BE2C (cell line): ENCODE data around the gene LRBA.

Source experiments
- DNase-seq: peaks from one replicate; pipeline ENCODE4 v3.0.0-alpha.2; 2020
- H3K27me3 ChIP-seq: fragments of 250-450 bp; sonication (Bioruptor Pico); 2 replicates; pipeline ENCODE4 v1.5.1; 2020; ENCODE audit warnings: mild to moderate bottlenecking
- H3K36me3 ChIP-seq: fragments of 250-450 bp; sonication (Bioruptor Pico); 2 replicates; pipeline ENCODE4 v1.5.1; 2020; ENCODE audit warnings: mild to moderate bottlenecking
- H3K4me1 ChIP-seq: fragments of 250-450 bp; sonication (Bioruptor Pico); 2 replicates; pipeline ENCODE4 v1.5.1; 2020
- H3K4me3 ChIP-seq: 2 replicates; pipeline ENCODE4 v1.5.1; 2011; ENCODE audit warnings: low read depth, low read length
- H3K9me3 ChIP-seq: fragments of 250-450 bp; sonication (Bioruptor Pico); 2 replicates; pipeline ENCODE4 v1.5.1; 2020
- TF ChIP-seq, protein P1 (sequence below): IDR thresholded peaks from 2 replicates; pipeline ENCODE4 v1.5.1; 2012; ENCODE audit warnings: mild to moderate bottlenecking, low read depth, low read length

LRBA gene

DNA sequence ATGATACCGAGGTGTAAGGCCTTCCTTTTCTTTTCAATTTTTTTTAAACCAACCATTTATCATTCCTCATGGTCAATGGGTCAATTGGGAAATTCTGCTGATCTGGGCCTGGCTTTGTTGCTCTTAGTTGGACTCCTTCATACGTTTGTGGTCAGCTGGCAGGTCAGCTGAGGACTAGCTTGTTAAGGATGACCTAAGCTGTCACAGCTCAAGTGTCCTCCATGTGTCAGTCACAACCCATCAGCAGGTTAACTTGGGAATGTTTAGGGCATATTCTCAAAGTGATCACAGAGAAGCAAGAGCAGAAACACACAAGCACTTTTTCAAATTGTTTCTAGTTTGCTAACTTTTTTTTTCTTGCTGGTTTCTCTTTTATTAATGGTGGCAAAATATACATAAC is 550.6 kb downstream of the LRBA start:
- no peaks in the 10 kb centered on the region for H3K9me3 ChIP-seq
- no peak for DNase-seq
- H3K27me3 ChIP-seq, result no peaks in the 10 kb centered on the region
- peaks cover 67% of the 10 kb centered on the region for H3K36me3 ChIP-seq
- TF ChIP-seq, protein P1, sequence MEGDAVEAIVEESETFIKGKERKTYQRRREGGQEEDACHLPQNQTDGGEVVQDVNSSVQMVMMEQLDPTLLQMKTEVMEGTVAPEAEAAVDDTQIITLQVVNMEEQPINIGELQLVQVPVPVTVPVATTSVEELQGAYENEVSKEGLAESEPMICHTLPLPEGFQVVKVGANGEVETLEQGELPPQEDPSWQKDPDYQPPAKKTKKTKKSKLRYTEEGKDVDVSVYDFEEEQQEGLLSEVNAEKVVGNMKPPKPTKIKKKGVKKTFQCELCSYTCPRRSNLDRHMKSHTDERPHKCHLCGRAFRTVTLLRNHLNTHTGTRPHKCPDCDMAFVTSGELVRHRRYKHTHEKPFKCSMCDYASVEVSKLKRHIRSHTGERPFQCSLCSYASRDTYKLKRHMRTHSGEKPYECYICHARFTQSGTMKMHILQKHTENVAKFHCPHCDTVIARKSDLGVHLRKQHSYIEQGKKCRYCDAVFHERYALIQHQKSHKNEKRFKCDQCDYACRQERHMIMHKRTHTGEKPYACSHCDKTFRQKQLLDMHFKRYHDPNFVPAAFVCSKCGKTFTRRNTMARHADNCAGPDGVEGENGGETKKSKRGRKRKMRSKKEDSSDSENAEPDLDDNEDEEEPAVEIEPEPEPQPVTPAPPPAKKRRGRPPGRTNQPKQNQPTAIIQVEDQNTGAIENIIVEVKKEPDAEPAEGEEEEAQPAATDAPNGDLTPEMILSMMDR, result no peak
- H3K4me3 ChIP-seq, result no peak overlapping the region
- peaks cover 9% of the 10 kb centered on the region for H3K4me1 ChIP-seq

DNA sequence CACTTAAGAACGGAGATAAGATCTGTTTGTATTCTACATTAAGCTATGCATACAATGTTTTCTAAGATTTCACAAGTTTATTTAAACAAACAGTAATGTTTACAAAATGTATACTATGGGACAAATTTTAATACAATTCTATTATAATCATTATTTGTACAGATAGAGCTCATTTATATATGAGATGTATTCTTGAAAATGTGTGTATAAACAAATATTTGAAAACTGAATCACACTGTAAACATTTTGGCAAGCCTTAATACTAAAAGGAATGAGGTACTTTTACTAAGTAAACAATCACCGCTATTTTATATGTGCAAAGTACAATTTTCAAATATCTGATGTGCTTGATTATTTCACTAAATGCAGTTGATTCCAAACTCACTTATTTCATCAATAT is 552.3 kb downstream of the LRBA start:
- peaks cover 57% of the 10 kb centered on the region for H3K36me3 ChIP-seq
- TF ChIP-seq, protein P1, result no peak
- DNase-seq, result no peak
- H3K9me3 ChIP-seq, result no peaks in the 10 kb centered on the region
- H3K4me1 ChIP-seq, result peaks cover 9% of the 10 kb centered on the region
- no peak overlapping the region for H3K4me3 ChIP-seq
- H3K27me3 ChIP-seq, result no peaks in the 10 kb centered on the region

DNA sequence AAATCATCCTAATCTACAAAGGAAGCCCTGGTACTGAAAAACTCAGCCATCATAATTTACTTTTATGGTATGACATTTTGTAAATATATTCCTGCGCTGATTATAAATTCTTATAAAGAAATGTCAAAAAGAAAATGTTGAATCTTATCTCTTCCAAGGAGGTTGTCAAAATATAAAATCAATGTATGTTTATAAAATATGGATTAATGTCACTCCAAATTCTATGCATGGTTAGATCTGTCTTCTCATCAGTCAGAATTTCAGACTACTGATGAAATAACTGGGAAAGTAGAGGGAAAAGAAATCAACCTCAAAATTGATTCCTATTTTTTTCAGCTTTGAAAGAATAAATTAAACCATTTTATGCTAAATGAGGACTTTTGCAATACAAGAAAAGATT is 553.1 kb downstream of the LRBA start:
- Histone ChIP-seq H3K4me3 (no peak overlapping the region), H3K9me3 (no peaks in the 10 kb centered on the region), H3K36me3 (peaks cover 52% of the 10 kb centered on the region), H3K4me1 (peaks cover 9% of the 10 kb centered on the region), H3K27me3 (no peaks in the 10 kb centered on the region)
- TF ChIP-seq, protein P1, result no peak
- no peak for DNase-seq

DNA sequence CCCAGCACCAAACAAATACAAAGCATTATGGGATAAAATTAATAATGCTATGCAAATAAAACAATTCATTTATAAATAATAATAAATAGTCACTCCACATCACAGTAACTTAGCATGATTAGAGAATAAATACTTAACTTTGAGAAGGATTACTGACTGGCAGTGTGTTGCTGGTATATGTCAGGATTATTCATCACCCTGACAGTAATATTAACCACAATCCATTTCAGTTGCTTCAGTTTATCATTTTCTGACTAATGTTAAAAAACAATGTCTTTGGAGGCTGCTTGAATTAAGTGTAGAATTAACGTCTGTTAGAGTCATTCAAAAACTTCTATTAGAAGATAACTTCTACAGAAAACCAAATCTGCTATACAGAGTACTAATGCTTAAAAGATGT is 557.3 kb downstream of the LRBA start:
- H3K4me1 ChIP-seq, result peaks cover 8% of the 10 kb centered on the region
- TF ChIP-seq, protein P1, result no peak
- H3K9me3 ChIP-seq, result no peaks in the 10 kb centered on the region; the same call in 1 of the 2 replicates
- H3K36me3 ChIP-seq, result peaks cover 37% of the 10 kb centered on the region
- DNase-seq, result no peak
- H3K4me3 ChIP-seq, result no peak overlapping the region
- H3K27me3 ChIP-seq, result no peaks in the 10 kb centered on the region

DNA sequence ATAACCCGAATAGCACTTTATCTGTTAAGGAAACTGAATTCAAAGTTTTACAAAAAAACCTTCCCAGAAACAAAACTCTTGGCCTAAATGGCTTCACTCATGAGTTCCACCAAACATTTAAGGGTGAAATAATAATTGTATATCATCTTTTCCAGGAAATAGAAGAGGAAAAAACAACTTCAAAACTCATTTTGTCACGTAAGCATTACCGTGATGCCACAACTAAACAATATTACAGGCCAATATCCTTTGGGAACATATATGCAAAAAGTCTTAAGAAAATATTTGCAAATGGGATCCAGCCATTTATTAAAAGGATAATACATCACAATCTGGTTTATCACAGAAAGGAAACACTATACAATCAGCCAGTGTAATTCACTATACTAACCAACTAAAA is 563.2 kb downstream of the LRBA start:
- H3K4me1 ChIP-seq, result no peaks in the 10 kb centered on the region; the same call in 1 of the 2 replicates
- TF ChIP-seq, protein P1, result no peak
- DNase-seq, result no peak
- H3K27me3 ChIP-seq, result no peaks in the 10 kb centered on the region
- no peak overlapping the region for H3K4me3 ChIP-seq
- peaks cover 13% of the 10 kb centered on the region for H3K36me3 ChIP-seq
- H3K9me3 ChIP-seq, result no peaks in the 10 kb centered on the region; the same call in none of the 2 replicates

DNA sequence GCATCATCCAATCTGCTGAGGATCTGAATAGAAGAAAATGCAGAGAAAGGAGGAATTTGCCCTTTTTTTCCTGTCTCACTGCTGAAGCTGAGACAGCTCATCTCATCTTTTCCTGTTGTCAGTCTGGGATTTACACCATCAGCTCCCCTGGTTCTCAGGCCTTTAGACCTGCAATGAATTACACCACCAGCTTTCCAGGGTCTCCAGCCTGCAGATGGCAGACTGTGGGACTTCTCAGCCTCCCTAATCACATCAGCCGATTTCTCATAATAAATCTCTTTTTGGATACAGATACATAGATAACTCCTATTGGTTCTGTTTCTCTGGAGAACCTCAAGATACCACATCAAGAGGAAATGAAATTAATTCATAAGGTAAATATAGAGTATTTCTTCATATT is 567.7 kb downstream of the LRBA start:
- H3K9me3 ChIP-seq, result no peaks in the 10 kb centered on the region; the same call in 1 of the 2 replicates
- H3K4me3 ChIP-seq, result no peak overlapping the region
- H3K36me3 ChIP-seq, result peaks cover 4% of the 10 kb centered on the region
- TF ChIP-seq, protein P1, result peak; percentile 43
- H3K4me1 ChIP-seq, result peaks cover 15% of the 10 kb centered on the region
- no peaks in the 10 kb centered on the region for H3K27me3 ChIP-seq
- DNase-seq, result peak; percentile 49
